HG03460 (cell line): ENCODE results near the gene KCNK3.
"Not testable (repeated sequence)": the region's sequence is repeated elsewhere in the genome, so short reads cannot be mapped to it uniquely, and the experiment has no call there.

Experiments
- ATAC-seq: cut with Tn5 transposase; IDR thresholded peaks from one replicate; pipeline ENCODE4 v1.9.1; 2021; ENCODE audit not compliant: unreplicated experiment

KCNK3 gene

DNA sequence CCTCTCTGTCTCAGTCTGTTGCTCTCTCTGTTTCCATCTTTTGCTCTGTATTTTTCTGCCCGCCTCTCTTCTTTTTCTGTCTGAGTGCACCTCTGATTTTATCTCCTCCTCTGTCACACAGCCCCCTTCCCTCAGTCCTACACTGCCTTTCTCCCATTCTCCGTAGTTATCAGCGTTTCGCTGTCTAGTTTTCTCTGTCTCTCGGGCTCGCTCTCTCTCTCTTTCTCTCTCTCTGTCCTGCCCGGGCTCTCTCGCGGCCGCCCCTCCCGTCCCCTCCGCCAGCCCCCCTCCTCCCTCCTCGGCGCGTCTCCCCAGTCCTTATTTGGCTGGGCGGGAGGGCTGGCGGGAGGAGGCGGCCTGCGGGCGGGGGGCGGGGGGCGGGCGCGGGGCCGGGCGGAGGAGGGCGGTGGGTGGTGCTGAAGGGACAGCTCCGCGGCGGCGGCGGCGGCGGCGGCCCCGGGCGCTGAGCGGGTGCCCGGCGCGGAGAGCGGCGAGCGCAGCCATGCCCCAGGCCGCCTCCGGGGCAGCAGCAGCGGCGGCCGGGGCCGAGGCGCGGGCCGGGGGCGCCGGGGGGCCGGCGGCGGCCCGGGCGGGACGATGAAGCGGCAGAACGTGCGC lies at the start of gene KCNK3:
TSS of gene KCNK3 (plus strand) at position 444 of the 618 bp plus-strand sequence. CDS start at position 598, 154 bp downstream.
- ATAC-seq = no peak

- no peak for ATAC-seq
Measured at GRCh38 chr2:26644188-26644835, 48.2 kb upstream of the KCNK3 start.

DNA sequence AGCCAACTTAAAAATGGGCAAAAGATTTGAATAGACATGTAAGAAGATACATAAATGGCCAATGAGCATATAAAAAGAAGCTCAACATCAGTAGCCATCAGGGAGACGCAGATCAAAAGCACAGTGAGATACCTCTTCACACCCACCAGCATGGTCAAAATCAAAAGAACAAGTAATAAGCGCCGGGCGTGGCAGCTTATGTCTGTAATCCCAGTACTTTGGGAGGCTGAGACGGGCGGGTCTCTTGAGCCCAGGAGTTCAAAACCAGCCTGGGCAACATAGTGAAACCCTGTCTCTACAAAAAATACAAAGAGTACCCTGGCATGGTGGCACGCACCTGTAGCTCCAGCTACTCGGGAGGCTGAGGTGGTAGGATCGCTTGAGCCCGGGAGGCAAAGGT lies 46.8 kb upstream of the KCNK3 start:
- no peak for ATAC-seq

DNA sequence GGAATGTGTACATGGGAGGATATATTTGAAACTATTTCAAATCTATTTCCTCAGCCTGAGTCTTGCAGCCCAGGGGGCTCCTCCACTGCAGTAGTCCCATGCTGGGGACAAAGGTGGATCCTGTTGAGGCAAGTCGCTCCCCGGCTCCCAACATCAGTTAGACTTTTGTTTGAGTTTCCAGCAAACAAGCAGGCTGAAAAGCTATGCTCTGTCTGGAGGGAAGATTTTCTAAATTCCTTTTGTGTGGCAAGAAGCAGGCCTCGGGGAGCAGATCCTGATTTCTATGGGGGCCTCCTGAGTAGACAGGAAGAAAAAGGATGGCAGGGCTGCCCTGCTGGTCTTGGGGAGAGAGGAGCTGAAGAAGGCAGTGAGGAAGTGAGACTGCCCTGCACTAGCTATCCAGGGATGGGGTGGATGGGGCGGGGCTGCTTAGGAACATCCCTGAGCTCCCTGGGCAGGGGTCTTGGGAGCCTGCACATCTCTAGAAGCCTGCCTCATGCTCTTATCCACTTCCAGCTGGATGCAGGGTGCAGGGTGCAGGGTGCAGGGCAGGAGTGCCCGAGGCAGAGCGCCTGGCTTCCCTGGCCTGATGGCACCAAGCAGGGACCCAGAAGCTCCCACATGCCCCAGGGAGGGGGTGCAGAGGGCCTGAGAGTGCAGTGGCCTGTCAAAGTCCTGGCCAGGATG lies 45.4 kb upstream of the KCNK3 start:
- ATAC-seq = no peak

DNA sequence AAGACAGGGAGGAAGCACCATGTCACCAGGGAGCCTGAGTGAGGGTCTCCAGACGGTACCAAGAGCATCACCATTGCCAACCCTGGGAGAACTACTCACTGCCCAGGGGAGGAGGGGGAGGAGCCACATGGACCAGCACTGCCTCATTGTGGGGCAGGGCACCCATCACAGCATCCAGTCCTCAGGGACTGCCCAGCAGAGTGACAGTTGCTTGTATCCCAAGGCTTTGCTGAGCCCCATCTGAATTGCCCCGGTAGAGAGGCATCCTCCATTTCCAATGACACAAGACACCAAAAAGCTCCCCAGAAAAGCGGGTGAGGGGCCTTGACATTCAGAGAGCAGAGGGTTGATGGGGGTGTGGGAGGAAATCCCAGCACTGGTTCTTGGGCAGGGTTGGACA lies 44.5 kb upstream of the KCNK3 start:
- ATAC-seq = no peak

GRCh38 chr2:26648516-26648915 lies 44.0 kb upstream of the KCNK3 start:
- ATAC-seq = no peak

- ATAC-seq = no peak
Measured at GRCh38 chr2:26649322-26649721, 43.2 kb upstream of the KCNK3 start.

DNA sequence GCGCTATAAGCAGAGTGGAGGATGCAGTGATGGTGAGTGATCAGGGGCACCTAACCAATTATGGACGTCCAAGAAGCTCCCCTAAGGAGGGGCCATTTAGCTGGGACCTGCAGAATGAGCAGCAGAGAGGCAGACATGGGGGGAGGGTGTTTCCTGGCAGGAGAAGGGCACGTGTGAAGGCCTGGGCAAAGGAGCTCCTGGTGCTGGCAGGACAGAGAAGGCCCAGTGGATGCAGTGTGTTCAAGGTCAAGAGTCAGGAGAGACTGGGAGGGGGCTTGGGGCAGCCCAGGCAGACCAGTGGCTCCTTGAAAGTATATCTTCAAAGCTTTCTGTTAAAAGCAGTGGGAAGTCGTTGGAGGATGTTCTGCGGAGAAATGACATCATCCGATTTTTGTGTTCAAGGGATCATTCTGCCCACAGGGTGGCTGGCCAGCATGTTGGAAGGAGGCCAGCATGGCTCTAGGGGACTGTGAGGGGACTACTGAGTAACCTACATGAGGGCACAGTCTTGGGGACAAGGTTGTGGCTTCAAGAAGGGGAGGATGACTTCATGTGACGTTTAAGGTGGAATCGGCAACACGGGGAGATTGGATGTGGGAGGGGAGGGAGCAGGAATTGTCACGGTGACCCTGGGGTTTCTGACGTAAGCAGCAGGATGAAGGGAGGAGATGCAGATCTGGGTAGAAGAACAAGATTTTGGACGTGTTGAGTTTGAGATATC lies 42.4 kb upstream of the KCNK3 start:
- ATAC-seq = no peak

DNA sequence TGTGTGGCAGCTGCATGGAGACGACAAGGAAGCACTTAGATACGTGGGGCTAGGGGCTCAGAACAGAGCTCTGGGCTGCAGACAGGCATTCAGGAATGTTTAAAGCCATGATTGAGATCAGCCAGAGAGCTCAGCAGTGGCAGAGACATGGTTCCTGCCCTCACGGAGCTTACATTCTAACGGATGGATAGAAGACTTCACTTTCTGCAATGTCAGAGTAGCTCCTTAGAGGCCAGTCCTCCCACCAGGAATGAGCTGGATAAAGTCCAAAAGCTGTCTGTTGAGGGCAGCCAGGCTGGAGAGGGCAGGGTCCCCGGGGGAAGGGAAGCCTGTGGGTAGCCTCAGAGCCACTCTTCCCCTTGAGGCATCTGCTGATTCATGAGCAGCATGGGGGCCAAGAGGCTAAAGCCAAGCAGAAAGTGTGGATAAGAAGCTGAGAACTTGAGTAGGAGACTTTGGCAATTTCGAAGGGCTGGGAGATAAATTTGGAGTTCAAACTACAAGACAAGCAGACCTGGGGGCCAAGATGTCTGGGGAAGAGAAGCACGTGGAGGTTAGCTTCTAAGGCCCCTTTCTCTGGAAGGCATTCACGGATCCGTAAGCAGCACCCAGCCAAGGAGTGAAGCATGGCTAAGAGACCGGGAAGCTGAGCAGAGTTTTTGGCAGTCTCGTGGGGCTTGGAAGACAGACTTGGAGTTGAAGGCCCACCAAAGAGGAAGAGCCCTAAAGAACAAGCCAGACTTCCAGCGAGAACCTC lies 41.6 kb upstream of the KCNK3 start:
- ATAC-seq = no peak

DNA sequence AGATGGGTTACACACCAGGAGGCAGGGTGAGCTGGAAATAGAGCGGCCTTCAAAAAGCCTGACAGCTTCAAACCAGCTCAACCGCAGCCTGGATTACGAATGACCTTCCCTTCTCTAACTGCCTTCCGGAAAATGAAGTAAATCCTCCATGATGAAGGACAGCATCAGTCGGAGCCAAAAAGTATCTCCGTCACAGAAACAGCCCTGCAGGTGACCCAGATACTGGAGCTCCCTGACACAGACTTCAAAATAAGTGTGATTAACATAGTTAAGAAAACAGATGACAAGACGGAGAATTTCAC lies 41.1 kb upstream of the KCNK3 start:
- no peak for ATAC-seq

DNA sequence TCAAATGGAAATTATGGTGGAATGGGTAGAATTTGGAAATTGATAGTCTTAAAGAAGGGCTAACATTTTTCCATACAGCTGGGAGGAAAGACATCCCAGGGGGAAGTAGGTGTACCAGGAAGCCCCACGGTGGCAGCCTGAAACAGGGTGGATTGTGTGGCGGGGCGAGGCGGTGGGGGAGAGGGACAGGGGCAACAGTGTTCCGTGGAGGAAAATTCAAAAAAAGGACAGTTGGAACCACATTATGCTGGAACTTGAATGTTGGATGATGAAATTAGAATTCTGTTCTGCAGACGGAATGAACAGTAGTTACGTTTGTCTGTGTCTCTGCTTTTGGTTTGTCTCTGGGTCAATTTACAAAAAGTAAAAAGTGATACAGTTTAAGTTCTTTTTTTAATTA lies 40.7 kb upstream of the KCNK3 start:
- no peak for ATAC-seq

DNA sequence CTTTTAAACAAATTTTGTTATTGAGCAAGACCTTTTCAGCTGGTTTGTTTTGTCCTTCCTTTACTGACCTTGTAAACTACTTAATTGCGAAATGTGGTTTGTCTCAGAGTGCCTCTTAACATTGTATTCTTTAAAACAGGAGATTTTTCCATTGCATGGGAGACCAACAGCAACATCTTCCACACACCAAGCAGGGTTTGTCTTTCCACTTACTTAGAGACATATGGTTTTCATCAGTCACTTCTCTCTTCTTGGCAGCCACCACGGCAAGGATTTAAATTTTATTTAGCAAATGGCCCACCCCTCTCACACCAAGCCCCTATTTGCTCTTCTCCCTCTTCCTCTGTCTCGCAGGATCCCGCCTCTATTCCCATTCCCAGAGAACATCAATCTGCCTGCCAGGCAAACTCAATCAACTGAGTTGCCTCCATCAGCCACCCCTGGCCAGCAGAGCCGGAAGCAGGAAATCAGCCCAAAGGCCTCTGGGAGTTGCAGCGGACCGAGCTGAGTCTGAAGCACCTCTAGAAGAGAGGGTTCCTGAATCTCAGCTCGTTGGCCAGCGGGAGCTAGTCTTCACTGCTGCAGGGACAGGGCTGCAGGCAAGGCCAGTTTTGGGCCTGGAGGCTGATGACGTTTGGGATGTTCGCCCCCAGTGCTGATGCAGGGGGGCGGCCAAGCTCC lies 40.0 kb upstream of the KCNK3 start:
- ATAC-seq = no peak

- no peak for ATAC-seq
Measured at GRCh38 chr2:26653207-26654060, 39.1 kb upstream of the KCNK3 start.

DNA sequence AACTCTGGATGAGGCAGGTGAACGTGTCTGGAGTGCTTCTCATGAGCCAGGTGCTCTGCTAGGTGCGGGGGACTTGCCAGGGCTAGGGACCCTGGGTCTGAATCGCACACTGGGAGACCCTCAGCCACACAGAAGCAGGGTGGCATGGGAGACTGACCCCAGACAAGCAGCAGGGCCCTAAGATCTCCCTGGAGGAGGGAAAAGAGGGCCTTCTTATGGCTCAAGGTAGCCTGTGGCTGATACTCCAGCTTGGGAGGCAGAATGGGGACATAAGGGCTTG lies 38.5 kb upstream of the KCNK3 start:
- ATAC-seq = no peak

DNA sequence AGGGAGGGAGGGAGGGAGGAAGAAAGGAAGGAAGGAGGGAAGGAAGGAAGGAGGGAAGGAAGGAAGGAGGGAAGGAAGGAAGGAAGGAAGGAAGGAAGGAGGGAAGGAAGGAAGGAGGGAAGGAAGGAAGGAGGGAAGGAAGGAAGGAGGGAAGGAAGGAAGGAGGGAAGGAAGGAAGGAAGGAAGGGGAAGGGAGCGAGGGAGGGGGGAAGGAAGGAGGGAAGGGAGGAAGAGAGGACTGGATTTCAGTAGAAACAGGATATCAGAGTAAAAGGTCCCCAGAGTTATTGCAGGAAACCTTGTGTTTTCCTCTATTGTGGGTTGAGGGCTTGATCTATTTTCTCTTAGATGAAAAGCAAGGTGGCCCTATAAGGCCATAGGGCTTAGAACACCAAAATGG lies 37.4 kb upstream of the KCNK3 start:
- ATAC-seq = not testable (repeated sequence)

DNA sequence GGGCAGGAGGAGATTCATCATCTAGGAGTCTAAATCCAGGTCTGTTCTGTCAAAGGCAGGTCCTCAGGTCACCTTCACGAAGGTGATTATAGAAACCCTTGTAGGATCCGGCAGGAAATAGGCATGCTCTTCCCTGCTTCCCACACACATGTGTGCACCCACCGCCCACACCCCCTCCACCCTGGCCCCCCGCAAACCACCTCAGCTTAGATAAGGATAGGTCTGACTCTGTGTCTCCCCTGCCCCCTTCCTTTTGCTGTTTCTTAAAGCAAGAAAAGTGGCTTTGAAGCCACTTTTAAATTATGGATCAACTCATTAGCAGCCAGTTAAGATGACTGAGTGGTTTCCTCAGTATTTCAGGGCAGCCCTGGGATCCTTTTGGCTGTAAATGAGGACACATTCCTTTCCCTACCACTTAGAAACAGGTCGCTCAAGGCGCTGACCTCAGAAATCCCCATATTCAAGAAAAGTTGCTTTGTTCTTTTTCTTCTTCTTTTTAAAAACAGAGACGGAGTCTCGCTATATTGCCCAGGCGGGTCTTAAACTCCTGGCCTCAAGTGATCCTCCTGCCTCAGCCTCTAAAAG lies 36.8 kb upstream of the KCNK3 start:
- no peak for ATAC-seq

DNA sequence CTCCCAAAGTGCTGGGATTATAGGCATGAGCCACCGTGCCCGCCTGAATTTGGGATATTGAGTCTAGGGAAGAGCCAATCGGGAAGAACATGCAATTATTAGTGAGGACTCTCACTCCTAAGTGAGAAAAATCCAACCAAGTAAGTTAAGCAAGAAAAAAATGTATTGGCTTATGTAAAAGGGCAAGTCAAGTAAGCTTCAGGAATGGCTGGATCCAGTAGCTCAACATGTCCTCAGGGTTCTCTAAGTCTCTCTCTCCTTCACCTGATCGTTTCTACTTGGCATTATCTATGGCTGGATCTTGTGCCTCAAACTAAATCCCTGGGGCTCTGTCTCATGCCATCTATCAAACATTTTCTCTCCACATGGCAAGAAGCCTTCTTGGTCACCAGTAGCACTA lies 35.3 kb upstream of the KCNK3 start:
- no peak for ATAC-seq

GRCh38 chr2:26658691-26659346 lies 33.7 kb upstream of the KCNK3 start:
- ATAC-seq = no peak

GRCh38 chr2:26660363-26660962 lies 32.1 kb upstream of the KCNK3 start:
- no peak for ATAC-seq
